ENCODE results near the gene BSN. TPM values are rescaled to one million over a fixed set of nuclear protein-coding genes. Genes with fewer than 3 reads are reported as not detected.

Gene BSN
- total and polyA plus RNA-seq, 2 experiments from 2014 or later: 1.2 to 2.1 TPM

DNA sequence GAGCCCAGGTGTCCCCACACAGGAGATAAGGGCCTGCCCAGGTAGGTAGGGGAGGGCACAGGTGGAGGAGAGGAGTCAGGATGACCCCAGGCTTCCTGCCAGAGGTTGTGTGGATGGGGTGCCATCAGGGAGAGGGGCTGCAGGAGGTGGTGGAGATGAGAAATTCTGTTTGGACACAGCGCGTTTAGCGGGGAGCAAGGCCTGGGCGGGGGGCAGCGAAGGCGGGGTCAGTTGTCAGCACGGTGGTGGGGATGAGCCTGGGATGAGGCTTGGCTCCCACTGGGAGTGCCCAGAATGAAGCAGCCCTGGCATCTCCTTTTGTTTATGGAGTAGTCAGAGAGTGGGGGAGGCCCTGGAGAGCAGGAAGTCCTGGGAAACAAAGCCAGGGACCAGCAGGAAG, 149.7 kb downstream of the BSN start:
- Histone ChIP-seq H3K4me3 (no peak overlapping the region), H3K27ac (no peak overlapping the region), H3K36me3 (no peaks in the 10 kb centered on the region), H3K27me3 (no peaks in the 10 kb centered on the region), H3K4me1 (ENCODE audit: low read depth) (no peaks in the 10 kb centered on the region), H3K9me3 (ENCODE audit: low read depth) (no peaks in the 10 kb centered on the region)
- no peak for TF ChIP-seq CTCF (IDR thresholded peaks at IDR 0.05; ENCODE audit: low read depth, low read length)
- DNase-seq (ENCODE audit: low read depth in 1 of 2, low spot score in 1 of 2): no peak

- H3K36me3 ChIP-seq: no peaks in the 10 kb centered on the region
- no peak for TF ChIP-seq CTCF (IDR thresholded peaks at IDR 0.05; ENCODE audit: low read depth, low read length)
These were observed 150.4 kb downstream of the BSN start for GRCh38 chr3:49704629-49705028.

DNA sequence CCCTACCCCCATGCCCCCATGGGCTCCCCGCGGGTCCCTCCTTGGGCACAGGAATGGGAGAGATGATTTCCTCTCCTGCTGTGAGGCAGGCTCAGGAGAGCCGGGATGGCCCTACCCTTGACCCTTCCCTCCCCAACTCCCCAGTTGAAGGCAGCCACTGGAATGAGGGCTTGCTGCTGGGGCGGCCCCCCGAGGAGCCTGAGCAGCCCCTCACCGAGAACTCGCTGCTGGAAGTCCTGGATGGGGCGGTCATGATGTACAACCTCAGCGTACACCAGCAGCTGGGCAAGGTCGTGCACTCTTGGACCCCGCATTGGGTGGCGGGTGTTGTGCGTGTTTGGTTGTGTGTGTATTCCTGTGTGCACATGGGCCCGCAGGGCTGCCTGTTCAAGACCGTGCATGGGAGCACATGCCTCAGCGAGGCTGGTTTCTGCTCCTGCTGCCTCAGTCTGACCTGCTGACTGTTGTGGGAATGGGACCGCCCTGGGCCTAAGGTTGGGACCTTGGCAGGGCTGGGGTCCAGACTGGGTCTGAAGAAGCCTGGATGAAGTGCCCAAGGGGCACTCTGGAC, 151.2 kb downstream of the BSN start:
- Histone ChIP-seq H3K4me3 (no peak overlapping the region), H3K36me3 (no peaks in the 10 kb centered on the region), H3K4me1 (ENCODE audit: low read depth) (no peaks in the 10 kb centered on the region), H3K27me3 (no peaks in the 10 kb centered on the region), H3K27ac (no peak overlapping the region), H3K9me3 (ENCODE audit: low read depth) (no peaks in the 10 kb centered on the region)
- no peak for TF ChIP-seq CTCF (IDR thresholded peaks at IDR 0.05; ENCODE audit: low read depth, low read length)
- DNase-seq (ENCODE audit: low read depth in 1 of 2, low spot score in 1 of 2): no peak

More at GRCh38 chr3:49704629-49705028, 150.4 kb downstream of the BSN start:
- Histone ChIP-seq H3K4me3 (no peak overlapping the region), H3K9me3 (ENCODE audit: low read depth) (no peaks in the 10 kb centered on the region), H3K27ac (no peak overlapping the region), H3K27me3 (no peaks in the 10 kb centered on the region), H3K4me1 (ENCODE audit: low read depth) (no peaks in the 10 kb centered on the region)
- DNase-seq (ENCODE audit: low read depth in 1 of 2, low spot score in 1 of 2): no peak

GRCh38 chr3:49706456-49707112, 152.3 kb downstream of the BSN start:
- DNase-seq (ENCODE audit: low read depth in 1 of 2, low spot score in 1 of 2): no peak
- Histone ChIP-seq H3K36me3 (no peaks in the 10 kb centered on the region), H3K4me3 (no peak overlapping the region), H3K27me3 (no peaks in the 10 kb centered on the region), H3K9me3 (ENCODE audit: low read depth) (no peaks in the 10 kb centered on the region), H3K4me1 (ENCODE audit: low read depth) (no peaks in the 10 kb centered on the region), H3K27ac (no peak overlapping the region)
- TF ChIP-seq CTCF (IDR thresholded peaks at IDR 0.05; ENCODE audit: low read depth, low read length): no peak

GRCh38 chr3:49707113-49707480, 152.8 kb downstream of the BSN start:
- Histone ChIP-seq H3K27ac (no peak overlapping the region), H3K9me3 (ENCODE audit: low read depth) (no peaks in the 10 kb centered on the region), H3K27me3 (no peaks in the 10 kb centered on the region), H3K36me3 (no peaks in the 10 kb centered on the region), H3K4me3 (no peak overlapping the region), H3K4me1 (ENCODE audit: low read depth) (no peaks in the 10 kb centered on the region)
- no peak for TF ChIP-seq CTCF (IDR thresholded peaks at IDR 0.05; ENCODE audit: low read depth, low read length)
- no peak for DNase-seq (ENCODE audit: low read depth in 1 of 2, low spot score in 1 of 2)
